Liver (tissue), 9 donors: ENCODE measurements around the gene PLD3. TPM values are rescaled to one million over a fixed set of nuclear protein-coding genes. Genes with fewer than 3 reads are reported as not detected.

ENCODE experiments used
- DNase-seq: peaks from one replicate; pipeline ENCODE4 v3.0.0-alpha.2; 2017; ENCODE audit warnings: low spot score
- H3K27ac ChIP-seq, 2 donors: one replicate each; pipeline ENCODE4 v1.7.0; 2013; ENCODE audit warnings: inconsistent platforms in 2 of 2, low read length in 2 of 2, control low read depth in 1 of 2, low read depth in 1 of 2, mild to moderate bottlenecking in 1 of 2
- H3K27me3 ChIP-seq, 4 donors: one replicate each; pipeline versions ENCODE4 v1.6.1 to v1.7.0; 2013; ENCODE audit warnings: low read length in 3 of 4, inconsistent platforms in 1 of 4, mild to moderate bottlenecking in 1 of 4, moderate library complexity in 1 of 4; ENCODE audit not compliant: control insufficient read depth in 4 of 4, insufficient read depth in 4 of 4
- H3K36me3 ChIP-seq, 4 donors: one replicate each; pipeline versions ENCODE4 v1.6.1 to v1.7.0; 2013; ENCODE audit warnings: low read length in 3 of 4, mild to moderate bottlenecking in 3 of 4, low read depth in 1 of 4, moderate library complexity in 1 of 4; ENCODE audit not compliant: control insufficient read depth in 4 of 4, insufficient read depth in 3 of 4
- H3K4me1 ChIP-seq, 4 donors: one replicate each; pipeline versions ENCODE4 v1.6.1 to v1.7.0; 2013; ENCODE audit warnings: low read length in 3 of 4, mild to moderate bottlenecking in 3 of 4, moderate library complexity in 1 of 4; ENCODE audit not compliant: control insufficient read depth in 4 of 4, insufficient read depth in 4 of 4
- H3K4me3 ChIP-seq, 3 donors: one replicate each; pipeline versions ENCODE4 v1.6.1 to v1.7.0; 2013; ENCODE audit warnings: low read length in 3 of 3, control low read depth in 1 of 3, low read depth in 1 of 3, mild to moderate bottlenecking in 1 of 3
- H3K9ac ChIP-seq, 2 donors: one replicate each; pipeline ENCODE4 v1.7.0; 2013; ENCODE audit warnings: low read length in 2 of 2, mild to moderate bottlenecking in 2 of 2, moderate library complexity in 2 of 2, control low read depth in 1 of 2, low read depth in 1 of 2
- H3K9me3 ChIP-seq, 4 donors: one replicate each; pipeline versions ENCODE4 v1.6.1 to v1.7.0; 2013; ENCODE audit warnings: low read length in 3 of 4; ENCODE audit not compliant: control insufficient read depth in 4 of 4
- ATF3 ChIP-seq: IDR thresholded peaks from 2 replicates; pipeline ENCODE4 v1.6.1; 2016; ENCODE audit warnings: antibody characterized with exemption
- EGR1 ChIP-seq, 2 donors: IDR thresholded peaks; 2 replicates each; pipeline ENCODE4 v1.6.1; 2016 to 2018; ENCODE audit warnings: antibody characterized with exemption in 2 of 2, low read depth in 2 of 2
- FOXA1 ChIP-seq: IDR thresholded peaks from 2 replicates; pipeline ENCODE4 v1.6.1; 2016; ENCODE audit warnings: antibody characterized with exemption
- FOXA2 ChIP-seq: IDR thresholded peaks from 2 replicates; pipeline ENCODE4 v1.6.1; 2016; ENCODE audit warnings: antibody characterized with exemption
- GABPA ChIP-seq, 2 donors: IDR thresholded peaks in 1 of 2; conservative IDR thresholded peaks in 1 of 2; 2 replicates each; pipeline ENCODE4 v1.6.1; 2016; ENCODE audit warnings: antibody characterized with exemption in 2 of 2, mild to moderate bottlenecking in 1 of 2, moderate library complexity in 1 of 2
- HNF4A ChIP-seq, 2 donors: conservative IDR thresholded peaks; 2 replicates each; pipeline ENCODE4 v1.6.1; 2016; ENCODE audit warnings: antibody characterized with exemption in 2 of 2, mild to moderate bottlenecking in 2 of 2
- HNF4G ChIP-seq: IDR thresholded peaks from 2 replicates; pipeline ENCODE4 v1.6.1; 2016; ENCODE audit warnings: antibody characterized with exemption
- JUND ChIP-seq, 2 donors: IDR thresholded peaks; 2 replicates each; pipeline ENCODE4 v1.6.1; 2016; ENCODE audit warnings: antibody characterized with exemption in 2 of 2
- MAX ChIP-seq: IDR thresholded peaks from 2 replicates; pipeline ENCODE4 v1.6.1; 2016; ENCODE audit warnings: antibody characterized with exemption
- RAD21 ChIP-seq, 2 donors: IDR thresholded peaks; 2 replicates each; pipeline ENCODE4 v1.6.1; 2016; ENCODE audit warnings: antibody characterized with exemption in 2 of 2, mild to moderate bottlenecking in 2 of 2
- REST ChIP-seq: IDR thresholded peaks from 2 replicates; pipeline ENCODE4 v1.6.1; 2016; ENCODE audit warnings: antibody characterized with exemption, mild to moderate bottlenecking
- RXRA ChIP-seq, 2 donors: IDR thresholded peaks; 2 replicates each; pipeline ENCODE4 v1.6.1; 2017 to 2018; ENCODE audit warnings: antibody characterized with exemption in 2 of 2, mild to moderate bottlenecking in 1 of 2
- SP1 ChIP-seq: IDR thresholded peaks from 2 replicates; pipeline ENCODE4 v1.6.1; 2018; ENCODE audit warnings: antibody characterized with exemption, mild to moderate bottlenecking
- TAF1 ChIP-seq: conservative IDR thresholded peaks from 2 replicates; pipeline ENCODE4 v1.6.1; 2016; ENCODE audit warnings: antibody characterized with exemption, mild to moderate bottlenecking
- YY1 ChIP-seq: IDR thresholded peaks from 2 replicates; pipeline ENCODE4 v1.6.1; 2016; ENCODE audit warnings: antibody characterized with exemption, mild to moderate bottlenecking
- WGBS: extraction: QIAGEN DNeasy Blood & Tissue Kit; methylation state at CpG from one replicate; pipeline ENCODE4 v1.1.7; 2013; 5-methylcytosine and 5-hydroxymethylcytosine counted together
- polyA plus RNA-seq, 2 donors: library from polyadenylated mRNA; stranded (reverse) in 1 of 2; unstranded in 1 of 2; fragments of 200-250 nt in 1 of 2; fragments of >200 nt in 1 of 2; fragmentation: Nextera tagmentation in 1 of 2; extraction: Ambion mirVana in 1 of 2; gene quantifications; one replicate each; pipeline versions ENCODE4 v1.2.1 to v1.2.3, GENCODE V29; 2013 to 2015
- total RNA-seq, 2 donors: library from RNA; depleted of rRNA; stranded (reverse); fragments of >200 nt; gene quantifications; one replicate each; pipeline ENCODE4 v1.2.3, GENCODE V29; 2014
- donor health status: healthy.
- donor health status: healthy.
- donor health status: healthy.
- donor health status: healthy.
- donor health status: healthy.

Gene PLD3
- total and polyA plus RNA-seq, 4 donors, result 56.0 to 125 (median 105) TPM

- H3K36me3 ChIP-seq, result peaks cover 0 to 3% (median 0%) of the 10 kb centered on the region in 4 donors
- 86% methylated on average over 2 of the region's 2 CpGs for WGBS
These were observed 33.8 kb upstream of the PLD3 start for GRCh38 chr19:40314656-40315055.

GRCh38 chr19:40315812-40316470 lies 32.6 kb upstream of the PLD3 start:
- Histone ChIP-seq H3K27ac (no peak overlapping the region), H3K9ac (no peak overlapping the region), H3K4me1 (no peaks in the 10 kb centered on the region), H3K9me3 (no peaks in the 10 kb centered on the region), H3K36me3 (peaks cover 0 to 4% (median 3%) of the 10 kb centered on the region in 4 donors), H3K4me3 (no peak overlapping the region), H3K27me3 (no peaks in the 10 kb centered on the region)
- TF ChIP-seq SP1 (no peak), TAF1 (no peak), GABPA (IDR thresholded peaks at IDR 0.05 in 1 of 2, conservative IDR thresholded peaks at IDR 0.05 in 1 of 2) (no peak), FOXA1 (no peak), YY1 (no peak), MAX (no peak), HNF4G (no peak), JUND (IDR thresholded peaks at IDR 0.05) (no peak), RAD21 (IDR thresholded peaks at IDR 0.05) (no peak), HNF4A (conservative IDR thresholded peaks at IDR 0.05) (no peak), FOXA2 (no peak), REST (no peak), ATF3 (no peak), RXRA (IDR thresholded peaks at IDR 0.05) (no peak)
- WGBS, result 92% methylated on average over 5 of the region's 5 CpGs
- DNase-seq, result no peak

More at GRCh38 chr19:40314656-40315055, 33.8 kb upstream of the PLD3 start:
- Histone ChIP-seq H3K27ac (no peak overlapping the region), H3K4me1 (no peaks in the 10 kb centered on the region), H3K27me3 (no peaks in the 10 kb centered on the region), H3K9ac (no peak overlapping the region), H3K9me3 (no peaks in the 10 kb centered on the region), H3K4me3 (no peak overlapping the region)
- no peak for TF ChIP-seq REST
- no peak for TF ChIP-seq EGR1 (IDR thresholded peaks at IDR 0.05; ENCODE audit: low read depth in 2 of 2)
- TF ChIP-seq HNF4A (conservative IDR thresholded peaks at IDR 0.05), result no peak
- no peak for DNase-seq
